HG02973 (cell line): ENCODE measurements around the gene RBM20.
"Not testable (repeated sequence)": the region's sequence is repeated elsewhere in the genome, so short reads cannot be mapped to it uniquely, and the experiment has no call there.

Experiments used
- ATAC-seq: cut with Tn5 transposase; IDR thresholded peaks from one replicate; pipeline ENCODE4 v1.9.1; 2021; ENCODE audit warnings: moderate library complexity; ENCODE audit not compliant: unreplicated experiment

Gene RBM20

DNA sequence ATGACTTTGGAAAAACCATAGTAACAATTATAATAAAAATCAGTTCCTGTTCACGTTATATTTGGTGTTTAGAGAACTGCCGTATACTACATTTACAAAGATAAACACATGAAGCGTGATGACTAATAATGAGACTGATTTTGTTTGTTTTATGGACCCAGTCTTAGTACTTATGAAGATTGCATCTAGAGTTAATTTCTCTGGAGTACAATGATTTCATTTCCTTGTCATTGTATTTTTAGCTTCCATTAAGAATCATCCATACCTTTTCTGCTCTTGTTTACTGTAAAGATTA, 2.9 kb downstream of the RBM20 start:
- no peak for ATAC-seq

DNA sequence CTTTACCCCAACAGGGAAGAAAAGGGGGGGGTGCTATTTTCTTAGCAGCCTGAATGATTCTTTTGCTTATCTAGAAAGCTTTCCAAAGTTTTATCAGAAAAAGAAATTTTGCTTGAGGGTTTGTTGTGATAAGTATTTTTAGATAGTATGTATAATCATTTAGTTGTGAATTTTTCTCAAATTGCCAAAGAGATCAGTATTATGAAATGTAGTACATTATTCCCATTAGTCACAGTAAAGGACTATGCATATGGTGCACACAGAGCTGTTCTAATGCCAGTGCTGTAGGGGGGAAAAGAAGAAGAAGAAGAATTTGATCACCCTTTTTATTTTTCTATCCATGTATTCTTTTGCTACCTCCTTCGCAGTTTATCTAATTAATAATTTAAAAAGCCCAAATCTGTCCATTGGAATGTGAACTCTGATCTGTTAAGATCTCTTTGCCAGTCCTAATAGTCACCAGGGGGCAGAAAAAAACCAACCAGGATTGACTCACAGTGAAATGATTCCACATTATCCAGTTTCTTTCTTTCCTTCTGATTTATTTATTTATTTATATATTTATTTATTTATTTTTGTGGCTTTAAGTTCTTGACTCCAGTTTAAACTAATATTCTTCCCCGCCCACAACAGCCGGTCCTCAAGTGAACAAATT, 4.7 kb downstream of the RBM20 start:
- no peak for ATAC-seq

DNA sequence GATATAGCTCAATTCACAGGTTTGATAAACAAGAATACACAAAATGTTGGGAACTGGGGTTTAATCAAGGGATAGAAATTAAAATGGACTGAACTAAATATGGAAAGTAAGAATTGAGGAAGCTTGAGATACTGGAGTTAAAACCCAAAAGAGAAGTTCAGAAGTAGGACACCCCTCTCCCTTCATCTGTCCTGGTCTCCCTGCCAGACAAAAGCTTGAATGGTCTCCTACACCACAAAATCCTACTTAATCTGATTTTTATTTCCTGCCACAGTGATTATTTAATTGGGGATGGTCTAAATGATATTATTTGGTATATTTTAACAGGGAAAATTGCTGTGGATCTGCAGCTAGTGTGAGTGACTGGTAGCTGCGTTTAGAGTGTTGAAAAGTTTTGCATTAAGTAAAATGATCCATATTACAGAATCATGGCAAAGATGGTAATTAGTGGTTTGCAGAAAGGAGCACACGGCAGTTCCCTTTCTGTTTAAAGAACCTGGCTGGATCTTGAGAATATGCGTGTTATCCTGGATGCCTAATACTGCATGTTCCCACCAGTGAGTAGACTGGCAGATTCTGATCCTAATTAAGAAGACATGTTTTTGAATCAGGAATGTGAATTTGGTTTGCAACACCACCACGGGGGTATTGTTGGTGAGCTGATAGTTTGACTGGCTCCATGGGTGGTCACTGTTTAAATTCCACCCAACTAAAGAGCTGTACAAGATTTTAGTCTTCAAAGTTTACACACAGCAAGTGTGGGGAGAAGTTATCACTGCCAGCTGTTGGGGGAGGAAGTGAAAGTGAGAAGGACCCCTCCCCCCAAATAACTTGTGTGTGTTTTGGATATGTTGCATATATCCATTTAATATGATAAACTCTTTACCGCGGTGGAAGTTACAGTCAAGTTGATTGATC, 5.5 kb downstream of the RBM20 start:
- no peak for ATAC-seq

DNA sequence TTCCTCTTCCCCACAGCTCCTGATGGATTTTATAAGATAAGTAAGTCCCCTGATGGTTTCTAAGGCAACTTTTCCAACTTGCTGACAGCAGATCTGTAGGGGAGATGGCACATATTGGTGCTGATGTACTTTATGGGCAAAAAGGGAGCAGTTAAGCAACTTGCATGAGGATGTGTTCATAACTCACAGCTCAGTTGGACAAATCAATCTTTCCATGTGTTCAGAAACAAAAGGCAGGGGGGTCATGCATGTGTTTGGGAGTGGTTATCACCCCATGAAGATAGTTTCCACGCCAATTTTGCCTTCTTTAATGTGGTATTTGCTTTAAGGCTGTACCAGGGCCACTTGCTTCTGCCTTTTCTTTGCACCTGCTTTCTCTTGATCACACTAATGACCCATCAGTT, 6.1 kb downstream of the RBM20 start:
- ATAC-seq: no peak

DNA sequence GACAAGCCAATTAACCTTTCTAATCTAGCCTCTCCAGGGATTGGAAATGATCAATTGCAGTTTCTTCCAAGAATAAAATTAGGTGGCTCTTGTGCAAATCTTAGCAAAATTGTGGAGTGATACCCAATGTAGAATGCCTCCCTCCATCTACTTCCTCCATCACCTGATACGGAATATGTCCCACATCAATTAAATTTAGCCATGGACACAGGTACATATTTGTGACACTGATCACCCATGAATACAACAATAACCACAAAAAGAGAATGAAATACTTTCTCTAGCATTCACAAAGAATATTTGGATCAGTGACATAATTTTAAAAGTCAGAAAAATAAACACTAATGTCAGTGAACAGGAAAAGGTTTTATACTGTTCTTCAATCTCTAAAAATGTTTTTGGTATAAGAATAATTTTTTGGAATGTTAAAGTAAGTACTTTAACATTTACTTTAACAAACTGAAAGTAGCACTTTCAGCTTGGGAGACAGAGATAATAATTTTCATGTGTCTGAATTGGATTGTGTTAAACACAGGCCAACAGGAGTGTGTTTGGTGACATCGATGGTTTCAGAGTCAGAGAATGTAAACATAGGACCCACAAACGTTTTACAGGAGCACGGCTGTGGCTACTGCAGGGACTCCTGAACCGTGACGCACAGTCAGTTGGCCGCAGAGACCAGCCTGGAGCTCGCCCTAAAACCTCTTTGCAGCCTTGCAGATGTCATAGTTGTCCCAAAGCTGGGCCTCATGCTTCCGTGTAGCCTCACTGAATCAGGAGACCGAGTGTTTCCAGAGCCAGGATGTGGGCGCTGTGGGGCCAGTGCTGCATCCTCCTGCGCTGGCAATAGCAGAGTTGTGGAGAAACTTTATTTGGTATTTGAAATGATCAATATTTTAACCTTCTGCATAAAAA, 7.2 kb downstream of the RBM20 start:
- peak; percentile 83 for ATAC-seq

DNA sequence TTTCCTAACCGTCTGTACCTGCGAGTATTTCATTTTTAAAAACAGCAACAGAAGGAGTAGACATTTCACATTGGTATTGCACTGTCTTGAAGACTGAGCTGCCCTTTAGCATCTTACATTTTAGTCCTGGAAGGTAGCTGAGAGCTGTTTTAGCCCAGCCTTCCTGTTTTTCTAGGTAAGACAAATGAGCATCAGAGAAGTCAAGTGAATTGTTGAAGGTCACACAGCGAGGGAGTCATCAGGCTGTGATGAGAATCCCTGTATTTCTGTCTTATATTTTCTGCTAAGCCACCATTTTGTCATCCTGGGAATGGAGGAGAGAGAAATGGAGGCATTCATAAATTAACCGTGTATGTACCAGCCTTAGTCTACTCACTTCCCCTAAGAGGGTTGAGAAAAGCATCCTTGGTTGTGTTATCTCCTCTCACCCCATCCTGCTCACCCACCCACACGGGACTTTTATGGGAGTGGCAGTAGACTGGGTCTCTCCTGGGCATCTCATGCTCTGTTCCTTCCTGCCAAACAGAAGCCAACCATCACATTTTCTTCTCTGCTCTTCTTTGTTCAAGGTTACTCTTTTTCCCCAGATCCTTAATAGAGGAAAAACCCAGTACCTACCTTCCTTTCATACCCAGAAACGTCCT, 8.5 kb downstream of the RBM20 start:
- ATAC-seq: no peak

DNA sequence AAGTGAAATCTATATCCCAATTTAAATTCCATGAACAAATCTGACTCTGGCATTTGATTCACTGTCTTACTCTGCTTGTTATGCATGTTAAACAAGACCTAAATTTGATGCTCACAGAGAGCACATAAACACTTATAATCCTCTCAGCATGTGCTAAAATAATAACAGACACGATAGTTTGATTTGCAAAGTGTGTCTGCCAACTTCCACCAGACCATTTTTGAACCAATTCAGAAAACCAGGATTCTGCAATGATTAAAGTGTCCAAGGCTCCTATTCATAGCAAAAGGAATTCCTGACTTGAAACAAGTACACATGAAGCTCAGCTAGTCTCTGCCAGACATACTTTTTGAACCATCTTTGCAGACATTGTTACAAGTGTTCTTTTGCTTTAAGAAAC, 11.2 kb downstream of the RBM20 start:
- no peak for ATAC-seq

DNA sequence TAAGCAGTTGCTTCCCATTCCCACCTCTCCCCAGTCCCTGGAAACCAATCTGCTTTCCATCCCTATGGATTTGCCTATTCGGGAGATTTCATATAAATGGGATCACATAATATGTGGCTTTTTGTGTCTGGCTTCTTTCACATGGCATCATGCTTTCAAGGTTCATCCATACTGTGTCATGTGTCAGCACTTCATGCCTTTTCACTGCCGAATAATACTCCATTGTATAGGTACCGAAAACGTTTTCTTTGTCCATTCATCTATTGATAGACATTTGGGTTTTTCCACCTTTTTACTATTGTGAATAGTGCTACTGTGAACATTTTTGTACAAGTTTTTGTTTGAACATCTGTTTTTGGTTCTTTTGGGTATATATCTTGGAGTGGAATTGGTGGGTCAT, 12.5 kb downstream of the RBM20 start:
- no peak for ATAC-seq

DNA sequence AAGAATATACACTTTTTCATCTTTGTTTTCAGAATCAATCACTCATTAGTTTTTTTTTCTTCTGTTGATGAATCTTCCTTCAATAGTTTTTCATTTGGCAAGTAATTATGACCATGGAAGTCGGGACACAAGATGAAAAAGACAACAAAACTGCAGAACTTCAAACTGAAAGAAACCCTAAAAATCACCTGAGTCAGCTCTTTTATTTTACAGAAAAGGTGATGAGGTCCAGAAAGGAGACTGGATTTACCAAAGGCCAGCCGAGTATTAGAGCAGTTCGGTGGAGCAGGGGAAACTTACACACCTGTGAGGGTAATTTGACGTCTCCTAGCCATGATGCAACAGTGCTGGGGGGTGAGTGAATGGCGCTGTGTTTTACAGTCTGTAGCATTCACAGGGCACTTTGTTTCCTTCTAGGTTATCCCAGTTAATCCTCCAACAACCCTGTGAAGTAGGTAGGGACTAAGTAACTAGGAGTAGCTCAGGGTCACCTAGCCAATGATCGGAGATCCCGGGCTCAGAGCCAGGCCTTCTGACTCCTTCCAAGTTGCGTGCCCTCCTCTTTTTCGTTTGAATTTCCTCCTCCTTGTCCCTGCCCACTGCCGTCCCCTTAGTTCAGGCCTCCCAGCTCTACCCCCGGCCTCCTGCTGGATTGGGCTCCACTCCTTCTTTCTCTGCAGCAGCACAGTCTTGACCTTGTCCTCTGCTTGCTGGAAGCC, 14.0 kb downstream of the RBM20 start:
- no peak for ATAC-seq

DNA sequence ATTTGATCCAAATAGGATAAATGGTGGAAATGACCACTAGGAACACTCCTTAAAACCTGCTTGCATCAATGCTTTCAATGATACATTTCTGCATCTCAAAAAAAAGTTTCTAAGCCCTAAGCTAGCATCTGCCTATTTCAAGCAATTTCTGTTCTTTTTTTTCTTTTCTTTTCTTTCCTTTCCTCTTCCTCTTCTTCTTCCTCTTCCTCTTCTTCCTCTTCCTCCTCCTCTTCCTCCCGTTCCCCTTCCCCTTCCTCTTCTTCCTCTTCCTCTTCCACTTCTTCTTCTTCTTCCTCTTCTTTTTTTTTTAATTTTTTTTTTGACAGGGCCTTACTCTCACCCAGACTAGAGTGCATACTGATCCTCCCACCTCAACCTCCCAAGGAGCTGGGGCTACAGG, 15.4 kb downstream of the RBM20 start:
- ATAC-seq: no peak

DNA sequence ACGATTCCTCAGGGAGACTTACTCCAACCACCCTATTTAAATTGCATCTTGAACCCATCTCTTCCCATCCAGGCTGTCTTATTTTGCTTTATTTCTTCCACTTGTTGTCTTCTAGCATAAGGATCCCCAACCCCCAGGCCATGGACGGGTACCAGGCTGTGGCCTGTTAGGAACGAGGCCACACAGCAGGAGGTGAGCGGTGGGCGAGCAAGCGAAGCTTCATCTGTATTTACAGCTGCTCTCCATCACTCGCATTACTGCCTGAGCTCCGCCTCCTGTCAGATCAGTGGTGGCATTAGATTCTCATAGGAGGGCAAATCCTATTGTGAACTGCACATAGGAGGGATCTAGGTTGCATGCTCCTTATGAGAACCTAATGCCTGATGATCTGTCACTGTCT, 16.2 kb downstream of the RBM20 start:
- not testable (repeated sequence) for ATAC-seq

DNA sequence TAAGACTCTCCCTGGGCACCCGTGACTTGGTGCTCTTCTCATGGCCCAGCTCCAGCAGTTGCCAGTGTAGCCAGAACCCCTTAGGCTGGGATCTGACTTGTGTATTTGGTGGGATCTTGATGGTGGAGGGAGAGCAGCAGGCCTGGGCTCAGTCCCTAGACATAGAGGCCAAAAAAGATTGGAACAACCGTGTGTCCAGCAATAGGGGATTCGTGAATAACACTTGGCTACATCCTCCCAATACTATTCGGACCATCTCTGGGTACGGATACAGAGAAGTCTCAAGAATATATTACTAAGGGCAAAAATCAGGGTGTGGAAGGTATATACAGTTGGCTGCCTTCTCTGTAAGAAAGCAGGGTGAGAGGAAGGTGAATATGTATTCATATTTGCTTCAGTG, 17.2 kb downstream of the RBM20 start:
- no peak for ATAC-seq

DNA sequence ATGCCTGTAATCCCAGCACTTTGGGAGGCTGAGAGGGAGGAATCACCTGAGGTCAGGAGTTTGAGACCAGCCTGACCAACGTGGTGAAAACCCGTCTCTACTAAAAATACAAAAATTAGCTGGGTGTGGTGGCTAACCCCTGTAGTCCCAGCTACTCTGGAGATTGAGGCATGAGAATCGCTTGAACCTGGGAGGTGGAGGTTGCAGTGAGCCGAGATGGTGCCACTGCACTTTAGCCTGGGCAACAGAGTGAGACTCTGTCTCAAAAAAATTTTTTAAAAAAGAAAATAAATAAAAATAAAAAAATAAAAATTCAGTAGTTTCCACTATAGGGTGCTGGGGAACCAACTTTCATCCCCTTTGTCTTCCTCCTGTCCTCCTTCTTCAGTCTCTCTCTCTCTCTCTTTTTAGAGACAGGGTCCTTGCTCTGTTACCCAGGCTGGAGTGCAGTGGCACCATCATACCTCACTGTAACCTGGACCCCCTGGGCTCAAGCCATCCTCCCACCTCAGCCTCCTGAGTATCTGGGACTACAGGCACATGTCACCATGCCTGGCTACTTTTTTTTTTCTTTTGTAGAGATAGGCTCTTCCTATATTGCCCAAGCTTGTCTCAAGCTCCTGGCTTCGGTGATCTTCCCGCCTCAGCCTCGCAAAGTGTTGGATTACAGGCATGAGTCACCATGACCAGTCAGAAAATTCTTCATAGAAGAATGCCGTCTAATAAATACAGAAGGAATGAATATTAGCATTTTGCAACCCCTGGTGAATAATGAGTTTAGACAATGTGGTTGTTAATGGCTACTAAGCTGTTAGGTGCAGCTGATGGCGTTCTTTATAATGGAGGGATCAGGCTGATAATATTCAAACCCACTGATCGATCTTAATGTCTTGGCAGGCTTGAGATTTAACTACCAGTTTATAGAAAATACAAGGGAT, 20.6 kb downstream of the RBM20 start:
- no peak for ATAC-seq

DNA sequence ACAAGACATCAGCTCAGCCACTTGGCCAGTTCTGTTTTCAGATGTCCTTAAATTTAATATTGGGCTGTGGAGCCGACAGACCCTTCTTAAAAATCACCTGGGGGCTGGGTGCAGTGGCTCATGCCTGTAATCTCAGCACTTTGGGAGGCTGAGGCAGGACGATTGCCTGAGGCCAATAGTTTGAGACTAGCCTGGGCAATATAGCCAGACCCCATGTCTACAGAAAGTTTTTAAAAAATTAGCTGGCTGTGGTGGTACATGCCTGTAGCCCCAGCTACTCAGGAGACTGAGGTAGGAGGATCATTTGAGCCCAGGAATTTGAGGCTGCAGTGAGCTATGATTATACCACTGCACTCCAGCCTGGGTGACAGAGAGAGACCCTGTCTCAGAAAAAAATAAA, 22.1 kb downstream of the RBM20 start:
- ATAC-seq: not testable (repeated sequence)

DNA sequence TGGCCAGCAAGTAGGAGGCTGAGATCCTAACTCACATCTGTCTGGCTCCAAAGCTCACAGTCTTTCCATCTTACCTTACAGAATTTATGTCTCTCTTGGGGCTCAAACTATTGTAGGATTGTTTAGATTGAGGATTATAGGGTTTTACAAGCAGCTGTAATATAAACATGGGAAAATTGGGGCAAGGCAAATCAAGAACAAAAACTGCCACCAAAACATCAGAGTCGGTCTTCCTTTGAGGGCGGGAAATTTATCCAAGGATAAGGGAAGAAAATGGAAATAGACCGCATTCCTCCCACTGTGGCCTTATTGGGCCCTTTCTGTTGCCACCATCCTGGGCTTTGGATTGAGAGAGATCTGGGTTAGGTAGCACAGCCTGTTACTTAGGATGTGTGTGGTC, 22.5 kb downstream of the RBM20 start:
- ATAC-seq: no peak

DNA sequence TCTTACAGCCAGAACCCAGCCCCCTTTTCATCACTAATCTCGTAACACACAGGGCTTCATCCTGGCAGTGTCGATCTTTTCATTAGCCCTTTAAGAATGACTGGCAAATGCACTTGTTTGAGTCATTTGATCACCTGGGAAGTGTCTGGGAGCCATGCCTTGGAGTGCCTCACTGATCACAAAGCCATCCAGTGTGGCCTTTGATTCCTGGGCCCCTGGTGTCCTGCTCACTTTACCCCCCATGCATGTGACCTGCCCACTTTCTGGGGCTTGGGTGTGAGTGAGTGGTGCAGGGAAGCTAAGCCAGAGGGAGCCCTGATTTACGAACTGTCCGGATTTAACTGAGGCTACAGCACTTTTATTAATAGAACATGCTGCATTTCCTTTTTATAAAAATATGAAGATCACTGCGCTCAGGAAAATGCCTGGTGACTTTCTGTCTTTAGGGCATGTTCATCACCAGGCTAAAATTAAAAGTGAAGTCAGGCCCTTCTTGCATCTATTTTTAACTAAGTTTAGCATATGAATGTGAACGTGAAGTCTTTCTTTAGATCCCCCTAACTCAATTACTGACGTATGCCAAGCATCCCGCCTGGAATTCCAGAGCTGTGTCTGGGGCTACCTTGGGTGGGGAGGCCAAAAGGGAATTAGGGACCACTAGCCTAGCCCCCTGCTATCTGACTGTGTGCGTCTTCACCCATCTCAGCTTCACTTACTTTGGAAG, 23.6 kb downstream of the RBM20 start:
- no peak for ATAC-seq

DNA sequence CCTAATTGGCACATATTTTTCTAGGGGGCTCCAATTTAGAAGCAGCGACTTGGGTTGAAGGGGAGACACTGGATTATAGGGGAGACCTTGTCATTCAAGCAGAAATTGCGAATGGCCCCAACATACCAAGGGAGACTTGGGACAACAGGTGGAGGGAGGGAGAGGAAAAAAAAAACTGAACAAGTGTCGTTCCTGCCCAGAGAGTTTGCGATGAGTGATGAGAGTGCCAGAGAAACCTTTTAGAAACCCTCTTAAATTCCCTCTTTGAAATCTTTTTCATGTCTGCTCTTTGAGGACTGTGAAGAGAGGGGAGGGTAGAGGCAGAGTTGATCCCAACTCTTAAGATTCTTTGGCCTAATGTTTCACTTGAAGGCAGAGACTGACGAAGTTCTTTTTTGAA, 24.3 kb downstream of the RBM20 start:
- no peak for ATAC-seq

DNA sequence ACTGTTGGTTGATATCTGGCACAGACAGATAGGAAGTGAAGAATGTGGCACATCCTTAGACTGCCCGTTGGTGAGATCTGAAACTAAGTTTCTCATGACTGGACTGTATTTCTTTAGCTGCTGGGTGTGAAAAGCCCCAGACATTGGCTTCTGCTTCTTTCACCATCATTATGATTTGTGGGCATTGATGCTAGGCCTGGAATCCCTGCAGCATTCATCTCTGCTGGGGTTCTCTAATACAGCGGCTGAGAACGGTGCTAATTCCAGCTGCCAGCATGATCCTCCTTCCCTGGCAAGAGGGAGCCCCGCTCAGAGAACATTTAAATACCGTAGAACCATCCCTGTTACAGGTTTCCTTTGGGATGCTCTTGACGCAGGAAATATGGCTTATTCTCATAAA, 26.2 kb downstream of the RBM20 start:
- no peak for ATAC-seq
